HG02970 (cell line): ENCODE data around the gene P2RX7.
"Not testable (repeated sequence)": the region's sequence is repeated elsewhere in the genome, so short reads cannot be mapped to it uniquely, and the experiment has no call there.

Experiments used
- ATAC-seq: cut with Tn5 transposase; IDR thresholded peaks from one replicate; pipeline ENCODE4 v1.9.1; 2021; ENCODE audit warnings: mild to moderate bottlenecking, moderate library complexity, moderate number of reproducible peaks; ENCODE audit not compliant: unreplicated experiment, low FRiP score

The P2RX7 gene

GRCh38 chr12:121131941-121132341 is 735 bp upstream of the P2RX7 start:
- no peak for ATAC-seq

GRCh38 chr12:121133838-121134237 is 1.2 kb downstream of the P2RX7 start:
- no peak for ATAC-seq

GRCh38 chr12:121135320-121135719 is 2.6 kb downstream of the P2RX7 start:
- ATAC-seq, result no peak

GRCh38 chr12:121137512-121137911 is 4.8 kb downstream of the P2RX7 start:
- ATAC-seq, result no peak

GRCh38 chr12:121138284-121138683 is 5.6 kb downstream of the P2RX7 start:
- ATAC-seq, result no peak

GRCh38 chr12:121139286-121139685 is 6.6 kb downstream of the P2RX7 start:
- no peak for ATAC-seq

- ATAC-seq, result no peak
These were observed 9.7 kb downstream of the P2RX7 start for GRCh38 chr12:121142171-121142950.

GRCh38 chr12:121144416-121144914 is 11.8 kb downstream of the P2RX7 start:
- ATAC-seq, result no peak

GRCh38 chr12:121145221-121145620 is 12.5 kb downstream of the P2RX7 start:
- ATAC-seq, result no peak

GRCh38 chr12:121149289-121149688 is 16.6 kb downstream of the P2RX7 start:
- not testable (repeated sequence) for ATAC-seq

- ATAC-seq, result no peak
These were observed 22.2 kb downstream of the P2RX7 start for GRCh38 chr12:121154793-121155375.

GRCh38 chr12:121156365-121156764 is 23.7 kb downstream of the P2RX7 start:
- ATAC-seq, result no peak

GRCh38 chr12:121158085-121158484 is 25.4 kb downstream of the P2RX7 start:
- ATAC-seq, result no peak

GRCh38 chr12:121158728-121159351 is 26.2 kb downstream of the P2RX7 start:
- ATAC-seq, result not testable (repeated sequence)

GRCh38 chr12:121159467-121160307 is 27.0 kb downstream of the P2RX7 start:
- ATAC-seq, result no peak

- ATAC-seq, result no peak
These were observed 29.7 kb downstream of the P2RX7 start for GRCh38 chr12:121162384-121162783.

- ATAC-seq, result no peak
These were observed 30.3 kb downstream of the P2RX7 start for GRCh38 chr12:121162985-121163384.

GRCh38 chr12:121164839-121165238 is 32.2 kb downstream of the P2RX7 start:
- not testable (repeated sequence) for ATAC-seq

- no peak for ATAC-seq
These were observed 32.6 kb downstream of the P2RX7 start for GRCh38 chr12:121165316-121165715.

GRCh38 chr12:121166356-121166755 is 33.7 kb downstream of the P2RX7 start:
- no peak for ATAC-seq
